Mononuclear cell (primary cell): ENCODE data around the gene LSM4. TPM values are rescaled to one million over a fixed set of nuclear protein-coding genes. Genes with fewer than 3 reads are reported as not detected.

Experiments used
- H3K27me3 ChIP-seq: 2 replicates; pipeline ENCODE4 v1.6.0; 2011; ENCODE audit warnings: low read length, control low read depth; ENCODE audit not compliant: insufficient read depth
- H3K4me1 ChIP-seq: 2 replicates; pipeline ENCODE4 v1.5.1; 2011; ENCODE audit warnings: mild to moderate bottlenecking, low read length, control low read depth; ENCODE audit not compliant: insufficient read depth
- H3K4me3 ChIP-seq: 2 replicates; pipeline ENCODE4 v1.5.1; 2011; ENCODE audit warnings: mild to moderate bottlenecking, low read length, moderate library complexity
- H3K9me3 ChIP-seq: 2 replicates; pipeline ENCODE4 v1.5.1; 2011; ENCODE audit warnings: low read depth, mild to moderate bottlenecking, control low read depth, low read length
- total RNA-seq: library from RNA; depleted of rRNA; stranded (reverse); fragments of >200 nt; gene quantifications from one replicate; pipeline ENCODE4 v1.2.3, GENCODE V29; 2012

LSM4 gene
- total RNA-seq, 1 donor, result 62.4 TPM

DNA sequence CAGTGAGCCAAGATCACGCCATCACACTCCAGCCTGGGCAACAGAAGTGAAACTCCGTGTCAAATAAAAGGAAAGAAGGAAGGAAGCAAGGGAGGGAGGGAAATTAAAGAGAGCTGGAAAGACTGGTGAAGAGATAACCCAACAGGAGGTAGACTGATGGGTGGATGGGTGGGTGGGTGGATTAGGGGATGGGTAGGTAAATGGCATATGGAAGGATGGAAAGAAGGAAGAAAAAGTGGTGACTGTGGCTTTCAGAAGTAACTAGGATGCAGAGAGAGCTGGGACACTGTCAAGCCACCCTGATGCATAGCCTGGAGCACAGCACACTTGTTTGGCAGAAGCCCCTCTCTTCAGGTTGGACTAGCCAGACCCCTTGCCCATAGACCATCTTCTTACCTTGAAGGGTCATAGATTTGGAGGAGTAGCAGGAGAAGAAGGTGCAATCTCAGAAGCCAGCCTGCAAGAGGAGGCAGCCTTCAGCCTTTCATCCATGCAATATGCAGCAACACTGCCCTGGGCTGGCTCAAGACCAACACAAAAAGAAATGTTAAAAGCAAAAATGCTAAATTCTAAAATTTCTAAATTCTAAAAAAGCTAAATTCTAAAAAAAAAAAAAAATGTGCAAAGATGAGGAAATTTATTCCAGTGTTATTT lies 53.7 kb downstream of the LSM4 start:
- Histone ChIP-seq H3K9me3 (no peaks in the 10 kb centered on the region), H3K4me1 (peaks cover 5% of the 10 kb centered on the region), H3K4me3 (no peak overlapping the region), H3K27me3 (no peaks in the 10 kb centered on the region)

DNA sequence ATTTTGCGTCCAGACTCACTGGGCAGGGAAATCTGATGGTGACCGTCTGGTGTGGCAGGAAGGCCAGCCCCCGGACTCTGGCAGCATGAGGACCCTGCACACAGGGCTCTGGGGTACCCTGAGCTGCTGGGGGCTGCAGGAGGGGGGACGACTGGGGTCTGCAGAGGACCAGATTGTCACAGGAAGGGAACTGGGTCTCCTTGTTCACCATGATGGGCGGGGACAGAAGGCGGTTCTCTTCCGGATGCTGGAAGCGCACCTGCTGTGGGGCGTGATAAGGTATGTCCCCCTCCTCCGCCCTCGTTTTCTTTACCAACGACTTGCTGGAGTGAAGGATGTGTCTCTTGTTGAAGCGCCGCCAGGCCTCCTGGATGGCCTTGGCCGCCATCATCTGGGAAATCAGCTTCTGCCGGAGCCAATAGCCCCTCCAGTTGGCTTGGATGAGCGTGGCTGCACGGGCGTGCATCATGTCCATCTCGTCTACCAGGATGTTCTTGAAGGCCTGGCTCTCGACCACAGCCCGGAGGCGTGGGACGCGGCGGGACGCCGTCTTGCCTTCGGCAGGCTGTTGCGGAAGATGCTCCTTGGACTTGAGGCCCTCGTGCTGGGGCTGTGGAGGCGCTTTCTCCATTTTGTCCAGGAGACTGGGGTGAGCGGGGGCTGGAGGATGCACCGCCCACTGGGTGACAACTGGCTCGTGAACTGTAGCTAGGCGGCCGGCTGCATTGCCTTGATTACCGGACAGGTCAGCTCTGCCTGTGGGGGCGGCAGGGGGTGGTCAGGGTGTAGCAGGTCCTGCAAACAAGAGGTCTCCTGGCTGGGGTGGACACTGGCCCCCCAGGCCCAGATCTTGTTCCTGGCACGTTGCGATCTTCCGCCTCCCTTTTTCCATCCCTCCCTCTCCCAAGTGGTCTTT lies 55.8 kb downstream of the LSM4 start:
- Histone ChIP-seq H3K27me3 (no peaks in the 10 kb centered on the region), H3K4me1 (peaks cover 4% of the 10 kb centered on the region), H3K9me3 (no peaks in the 10 kb centered on the region), H3K4me3 (no peak overlapping the region)

DNA sequence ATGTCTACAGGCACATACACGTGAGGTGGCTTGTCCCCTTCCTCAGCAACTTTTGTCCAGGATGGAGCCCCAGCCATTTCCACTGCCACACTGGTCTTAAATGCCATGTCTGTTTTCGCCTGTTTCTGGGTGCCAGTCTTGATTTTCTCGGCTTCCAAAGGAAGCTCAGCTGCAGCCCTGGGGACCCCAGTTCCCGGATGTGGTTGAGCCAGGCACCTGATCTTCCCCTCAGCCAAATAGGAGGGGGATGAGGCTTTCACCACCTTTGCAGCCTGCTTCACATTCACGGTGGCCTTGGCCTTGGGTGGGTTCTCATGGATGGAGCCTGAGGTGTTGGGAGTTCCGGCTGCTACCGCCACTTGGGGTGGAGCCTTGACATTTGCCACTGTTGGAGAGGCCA lies 57.3 kb downstream of the LSM4 start:
- no peaks in the 10 kb centered on the region for H3K9me3 ChIP-seq
- no peaks in the 10 kb centered on the region for H3K27me3 ChIP-seq
- no peak overlapping the region for H3K4me3 ChIP-seq
- peaks cover 4% of the 10 kb centered on the region for H3K4me1 ChIP-seq

DNA sequence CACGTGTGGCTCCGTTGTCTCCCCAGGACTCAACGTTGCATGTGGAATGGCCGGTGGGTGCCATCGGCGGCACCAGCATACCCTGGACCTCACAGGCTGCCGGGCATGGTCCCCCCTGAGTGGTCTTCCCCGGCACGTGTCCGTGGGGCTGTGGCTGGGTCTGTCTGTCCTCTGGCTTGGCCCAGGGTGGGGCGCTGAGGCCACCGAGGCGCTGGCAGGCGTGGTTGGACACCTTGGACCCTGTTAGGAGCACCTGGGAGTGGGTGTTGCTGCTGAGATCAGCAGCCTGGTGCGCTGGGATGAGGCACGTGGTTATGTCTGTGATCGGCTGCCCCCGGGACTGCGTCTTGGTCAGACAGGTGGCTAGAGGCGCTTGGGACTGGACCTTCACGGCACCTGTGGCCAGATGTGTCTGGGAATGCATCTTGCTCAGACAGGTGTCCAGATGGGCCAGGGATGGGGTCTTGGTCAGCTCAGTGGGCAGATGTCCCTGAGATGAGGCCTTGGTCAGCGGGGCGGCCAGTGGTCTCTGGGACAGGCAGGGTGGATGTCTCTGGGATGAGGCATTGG lies 57.8 kb downstream of the LSM4 start:
- no peaks in the 10 kb centered on the region for H3K9me3 ChIP-seq
- H3K27me3 ChIP-seq, result no peaks in the 10 kb centered on the region
- H3K4me1 ChIP-seq, result peaks cover 4% of the 10 kb centered on the region
- H3K4me3 ChIP-seq, result no peak overlapping the region

GRCh38 chr19:18264137-18264854 lies 58.6 kb downstream of the LSM4 start:
- no peak overlapping the region for H3K4me3 ChIP-seq
- peaks cover 3% of the 10 kb centered on the region for H3K4me1 ChIP-seq
- H3K27me3 ChIP-seq, result no peaks in the 10 kb centered on the region
- H3K9me3 ChIP-seq, result no peaks in the 10 kb centered on the region

DNA sequence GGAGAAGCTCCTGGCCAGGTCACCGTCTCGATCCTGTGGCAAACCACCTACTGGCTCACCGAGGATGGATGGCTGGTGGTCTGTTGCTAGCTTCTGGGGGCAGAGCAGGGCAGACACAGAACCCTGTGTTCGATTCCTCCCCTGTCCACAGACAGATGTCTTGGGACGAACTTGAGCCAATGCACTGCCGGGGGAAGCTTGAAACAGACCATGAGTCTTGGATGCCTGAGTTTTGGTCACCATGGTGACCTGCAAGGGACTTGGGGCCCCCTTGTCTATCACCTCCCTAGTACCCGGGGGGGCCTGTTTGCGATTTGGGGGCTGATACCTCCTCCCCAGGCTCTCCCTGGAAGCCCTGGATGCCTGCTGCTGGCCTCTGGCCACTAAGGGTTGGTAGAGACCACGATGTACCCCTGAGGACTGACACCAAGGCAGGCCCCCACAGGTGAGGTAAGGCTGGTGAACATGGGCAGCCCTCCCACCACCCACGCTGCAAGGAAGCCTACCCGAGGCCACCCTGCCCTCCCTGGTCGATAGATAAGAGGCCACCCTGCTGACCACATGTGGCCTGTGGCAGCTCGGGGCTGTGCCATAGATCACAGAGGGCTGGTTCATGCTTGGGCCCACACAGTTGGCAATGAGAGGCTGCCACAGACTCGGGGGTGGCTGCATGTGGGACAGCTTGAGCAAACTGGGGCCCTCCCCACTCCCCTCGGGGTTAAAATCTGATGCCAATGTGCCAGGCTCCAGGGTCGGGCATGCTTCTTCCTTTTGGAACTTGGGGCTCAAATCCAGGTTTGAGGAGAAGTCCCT lies 59.3 kb downstream of the LSM4 start:
- no peaks in the 10 kb centered on the region for H3K27me3 ChIP-seq
- H3K4me3 ChIP-seq, result no peak overlapping the region
- no peaks in the 10 kb centered on the region for H3K9me3 ChIP-seq
- H3K4me1 ChIP-seq, result no peaks in the 10 kb centered on the region

GRCh38 chr19:18262917-18263316 lies 60.0 kb downstream of the LSM4 start:
- Histone ChIP-seq H3K4me1 (no peaks in the 10 kb centered on the region), H3K27me3 (no peaks in the 10 kb centered on the region), H3K9me3 (no peaks in the 10 kb centered on the region), H3K4me3 (no peak overlapping the region)

DNA sequence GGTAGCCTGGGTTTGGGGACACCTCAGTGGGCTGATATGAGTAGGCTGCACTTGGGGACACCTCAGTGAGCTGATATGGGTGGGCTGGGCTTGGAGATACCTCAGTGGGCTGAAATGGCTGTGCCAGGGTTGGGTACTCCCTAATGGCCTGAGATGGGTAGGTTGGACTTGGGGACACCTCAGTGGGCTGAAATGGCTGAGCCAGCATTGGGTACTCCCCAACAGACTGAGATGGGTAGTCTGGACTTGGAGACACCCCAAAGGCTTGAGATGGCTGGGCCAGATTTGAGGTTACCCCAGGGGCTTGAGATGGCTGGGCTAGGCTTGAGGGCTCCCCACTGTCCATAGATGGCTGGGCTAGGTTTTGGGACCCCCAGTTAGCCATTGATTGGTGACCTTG lies 60.7 kb downstream of the LSM4 start:
- Histone ChIP-seq H3K9me3 (no peaks in the 10 kb centered on the region), H3K4me1 (no peaks in the 10 kb centered on the region), H3K27me3 (no peaks in the 10 kb centered on the region), H3K4me3 (no peak overlapping the region)

GRCh38 chr19:18261474-18261873 lies 61.4 kb downstream of the LSM4 start:
- no peak overlapping the region for H3K4me3 ChIP-seq
- no peaks in the 10 kb centered on the region for H3K4me1 ChIP-seq
- H3K27me3 ChIP-seq, result no peaks in the 10 kb centered on the region
- H3K9me3 ChIP-seq, result no peaks in the 10 kb centered on the region

- Histone ChIP-seq H3K4me3 (no peak overlapping the region), H3K4me1 (no peaks in the 10 kb centered on the region), H3K27me3 (no peaks in the 10 kb centered on the region), H3K9me3 (no peaks in the 10 kb centered on the region)
Observed at GRCh38 chr19:18259893-18260292, 63.0 kb downstream of the LSM4 start.

DNA sequence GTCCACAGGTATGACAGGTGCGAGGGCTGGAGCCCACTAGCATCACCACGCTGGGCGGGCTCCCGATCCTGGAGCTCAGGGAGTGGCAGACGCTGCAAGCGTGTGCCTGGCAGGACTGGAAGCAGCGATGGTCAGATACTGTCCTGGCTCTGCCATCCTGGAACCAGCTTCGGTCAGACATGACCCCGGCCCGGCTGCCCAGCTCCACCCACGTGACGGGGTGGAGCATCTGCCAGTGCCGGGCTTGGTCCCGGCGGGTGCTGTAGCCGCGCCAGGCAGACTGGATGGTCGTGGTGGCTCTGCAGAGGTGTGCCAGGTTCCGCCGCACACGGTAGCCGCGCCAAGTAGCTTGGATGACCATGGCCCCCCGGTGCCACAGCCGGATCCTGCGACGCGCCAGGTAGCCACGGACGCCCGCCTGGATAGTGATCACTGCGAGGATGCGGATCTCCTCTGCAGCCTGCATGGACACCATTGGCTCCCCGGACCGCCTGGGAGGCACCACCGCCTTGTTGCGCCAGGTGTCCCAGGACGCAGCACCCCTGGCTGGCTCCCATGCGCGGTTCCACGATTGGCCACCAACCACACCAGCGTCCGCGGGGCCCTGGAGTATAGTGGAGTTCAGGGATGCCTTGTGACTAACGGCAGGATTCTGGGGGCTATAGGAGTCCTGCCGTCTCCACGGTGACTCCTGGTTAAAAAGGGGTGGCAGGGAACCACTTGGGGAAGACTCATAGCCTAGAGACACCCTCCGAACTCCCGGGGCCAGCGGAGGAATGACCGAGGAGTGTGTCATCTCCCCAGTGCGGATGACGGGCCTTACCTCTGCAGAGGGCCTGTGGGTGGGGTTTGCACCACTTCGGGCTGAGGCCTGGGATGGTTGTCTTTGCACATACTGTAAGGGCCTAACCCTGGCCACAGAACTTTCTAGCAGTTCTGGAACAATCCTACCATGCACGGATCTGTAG lies 65.1 kb downstream of the LSM4 start:
- H3K4me3 ChIP-seq, result no peak overlapping the region
- no peaks in the 10 kb centered on the region for H3K9me3 ChIP-seq
- no peaks in the 10 kb centered on the region for H3K27me3 ChIP-seq
- peaks cover 15% of the 10 kb centered on the region for H3K4me1 ChIP-seq
